HG03457 (cell line): ENCODE measurements around the gene GPR12.
"Not testable (repeated sequence)": the region's sequence is repeated elsewhere in the genome, so short reads cannot be mapped to it uniquely, and the experiment has no call there.

Experiments
- ATAC-seq: cut with Tn5 transposase; IDR thresholded peaks from one replicate; pipeline ENCODE4 v1.9.1; 2021; ENCODE audit warnings: moderate number of reproducible peaks; ENCODE audit not compliant: unreplicated experiment

Gene GPR12

GRCh38 chr13:26749285-26749684, 11.3 kb downstream of the GPR12 start:
- ATAC-seq, result no peak

GRCh38 chr13:26747706-26748105, 12.9 kb downstream of the GPR12 start:
- no peak for ATAC-seq

GRCh38 chr13:26743971-26744370, 16.6 kb downstream of the GPR12 start:
- ATAC-seq, result no peak

GRCh38 chr13:26742691-26743358, 17.8 kb downstream of the GPR12 start:
- ATAC-seq, result no peak

- no peak for ATAC-seq
Measured at GRCh38 chr13:26735677-26736076, 24.9 kb downstream of the GPR12 start.

- ATAC-seq, result no peak
Measured at GRCh38 chr13:26727633-26728032, 33.0 kb downstream of the GPR12 start.

GRCh38 chr13:26727122-26727521, 33.5 kb downstream of the GPR12 start:
- no peak for ATAC-seq

- ATAC-seq, result no peak
Measured at GRCh38 chr13:26726684-26727083, 33.9 kb downstream of the GPR12 start.

GRCh38 chr13:26723620-26724019, 37.0 kb downstream of the GPR12 start:
- not testable (repeated sequence) for ATAC-seq

- no peak for ATAC-seq
Measured at GRCh38 chr13:26722321-26722720, 38.3 kb downstream of the GPR12 start.

GRCh38 chr13:26721251-26722121, 39.1 kb downstream of the GPR12 start:
- peak; percentile 75 for ATAC-seq

GRCh38 chr13:26719356-26719945, 41.1 kb downstream of the GPR12 start:
- ATAC-seq, result no peak

GRCh38 chr13:26718872-26719271, 41.7 kb downstream of the GPR12 start:
- ATAC-seq, result no peak

- no peak for ATAC-seq
Measured at GRCh38 chr13:26718146-26718545, 42.4 kb downstream of the GPR12 start.

GRCh38 chr13:26716984-26717383, 43.6 kb downstream of the GPR12 start:
- no peak for ATAC-seq

- no peak for ATAC-seq
Measured at GRCh38 chr13:26713341-26713740, 47.2 kb downstream of the GPR12 start.

- no peak for ATAC-seq
Measured at GRCh38 chr13:26711211-26711610, 49.4 kb downstream of the GPR12 start.

- ATAC-seq, result no peak
Measured at GRCh38 chr13:26710166-26710565, 50.4 kb downstream of the GPR12 start.

- ATAC-seq, result no peak
Measured at GRCh38 chr13:26709461-26709860, 51.1 kb downstream of the GPR12 start.

- ATAC-seq, result no peak
Measured at GRCh38 chr13:26708007-26708297, 52.6 kb downstream of the GPR12 start.

GRCh38 chr13:26707122-26708006, 53.2 kb downstream of the GPR12 start:
- ATAC-seq, result no peak
